Gastrocnemius medialis (tissue), 4 donors: ENCODE data around the gene NF2.

Experiments
- CTCF ChIP-seq, 5 experiments: fragments of 450-650 bp in 3 of 5; fragments of 200-600 bp in 2 of 5; sonication (generic) in 2 of 5; IDR thresholded peaks in 4 of 5; conservative IDR thresholded peaks in 1 of 5; 1 replicate in 4 of 5; 2 replicates in 1 of 5; pipeline ENCODE4 v1.5.1; 2016 to 2019; ENCODE audit warnings: antibody characterized with exemption in 5 of 5, mild to moderate bottlenecking in 3 of 5, moderate library complexity in 3 of 5
- POLR2A ChIP-seq, 2 donors: fragments of 450-650 bp; IDR thresholded peaks; one replicate each; pipeline ENCODE4 v1.6.1; 2017; ENCODE audit warnings: antibody characterized with exemption in 2 of 2, mild to moderate bottlenecking in 2 of 2, moderate library complexity in 2 of 2

DNA sequence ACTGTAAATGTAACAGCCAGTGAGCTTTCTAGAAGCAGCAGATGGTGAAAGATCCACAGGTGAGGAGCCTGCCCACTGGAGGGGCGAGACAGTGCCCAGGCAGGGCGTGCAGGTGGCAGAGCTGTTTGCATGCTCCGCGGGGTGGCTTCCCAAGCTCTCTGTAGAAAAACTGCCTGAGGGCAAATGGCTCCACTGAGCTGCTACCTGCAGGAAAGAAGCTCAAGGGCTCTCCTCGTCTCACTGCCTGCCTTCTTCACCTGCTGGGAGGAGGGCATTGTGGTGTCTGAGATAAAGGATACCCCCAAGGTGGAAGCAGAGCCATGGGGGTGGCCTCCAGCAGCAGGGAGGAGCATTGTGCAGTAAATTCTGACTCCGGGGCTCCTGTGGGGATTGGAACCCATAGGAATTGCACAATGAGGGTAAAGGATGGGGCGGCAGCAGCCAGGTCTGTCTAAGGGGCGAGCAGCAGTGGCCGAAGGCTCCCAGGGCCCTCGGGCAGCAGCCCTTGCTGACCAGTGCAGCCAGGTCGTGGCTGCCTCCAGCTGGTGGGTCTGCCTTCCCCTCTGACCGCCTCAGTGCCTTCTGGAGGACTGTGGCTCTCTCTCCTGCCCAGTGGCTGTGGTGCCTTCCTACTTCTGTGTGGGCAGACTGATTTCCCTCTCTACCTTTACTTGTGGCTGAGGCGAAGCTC, 88.3 kb downstream of the NF2 start:
- TF ChIP-seq CTCF (IDR thresholded peaks at IDR 0.05 in 4 of 5, conservative IDR thresholded peaks at IDR 0.05 in 1 of 5) (no peak), POLR2A (IDR thresholded peaks at IDR 0.05) (no peak)
